ENCODE results near the gene ELAVL1. TPM values are rescaled to one million over a fixed set of nuclear protein-coding genes. Genes with fewer than 3 reads are reported as not detected.

ELAVL1 gene
- total RNA-seq, 1 donor from 2014 or later, result 107 TPM

DNA sequence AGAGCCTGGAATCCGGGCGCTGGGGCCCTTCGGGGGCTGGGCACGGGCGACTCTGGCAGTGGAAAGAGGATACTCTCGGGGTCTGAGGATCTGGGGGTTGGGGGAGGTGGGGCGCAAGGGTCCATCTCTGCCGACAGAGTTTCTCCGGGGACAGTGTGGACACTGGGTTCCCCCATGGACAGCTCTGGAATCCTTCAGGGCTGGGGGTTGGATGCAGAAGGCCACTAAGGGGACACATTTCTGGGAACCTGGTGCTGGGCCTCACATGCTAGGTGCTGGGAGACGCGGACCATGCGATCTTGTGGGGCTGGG, 88.5 kb downstream of the ELAVL1 start:
- H3K4me3 ChIP-seq (ENCODE audit: insufficient read depth, low read depth, low read length), result no peak overlapping the region
- Mint-ChIP-seq H3K27me3 (ENCODE audit: low read depth, unreplicated experiment) (peaks cover 13% of the 10 kb centered on the region), H3K27ac (ENCODE audit: unreplicated experiment) (peak overlapping the region; percentile 41), H3K9me3 (ENCODE audit: unreplicated experiment) (no peaks in the 10 kb centered on the region), H3K4me3 (ENCODE audit: unreplicated experiment) (peak overlapping the region; percentile 83), H3K4me1 (ENCODE audit: low read depth, unreplicated experiment) (peaks cover 3% of the 10 kb centered on the region), H3K36me3 (ENCODE audit: low read depth, unreplicated experiment) (no peaks in the 10 kb centered on the region)
- peaks cover 30% of the 10 kb centered on the region for H3K4me1 ChIP-seq (ENCODE audit: insufficient read depth, low read length)
- H3K9ac ChIP-seq (ENCODE audit: low read length), result no peak overlapping the region
- no peak overlapping the region for H3K27ac ChIP-seq (ENCODE audit: low read depth, low read length)
- H3K4me2 ChIP-seq (ENCODE audit: low read length), result peak overlapping the region; percentile 78
- H3K9me3 ChIP-seq (ENCODE audit: insufficient read depth, low read depth, low read length), result no peaks in the 10 kb centered on the region
- peaks cover 5% of the 10 kb centered on the region for H3K79me2 ChIP-seq (ENCODE audit: insufficient read depth, low read length)
- H4K20me1 ChIP-seq (ENCODE audit: insufficient read depth, low read length), result peaks cover 15% of the 10 kb centered on the region
- no peaks in the 10 kb centered on the region for H3K36me3 ChIP-seq (ENCODE audit: insufficient read depth, low read length)
- peaks cover 22% of the 10 kb centered on the region for H3K27me3 ChIP-seq (ENCODE audit: insufficient read depth, low read length)
- DNase-seq (ENCODE audit: low read depth) (no peak), FAIRE-seq (no peak)
- TF ChIP-seq, protein P1, sequence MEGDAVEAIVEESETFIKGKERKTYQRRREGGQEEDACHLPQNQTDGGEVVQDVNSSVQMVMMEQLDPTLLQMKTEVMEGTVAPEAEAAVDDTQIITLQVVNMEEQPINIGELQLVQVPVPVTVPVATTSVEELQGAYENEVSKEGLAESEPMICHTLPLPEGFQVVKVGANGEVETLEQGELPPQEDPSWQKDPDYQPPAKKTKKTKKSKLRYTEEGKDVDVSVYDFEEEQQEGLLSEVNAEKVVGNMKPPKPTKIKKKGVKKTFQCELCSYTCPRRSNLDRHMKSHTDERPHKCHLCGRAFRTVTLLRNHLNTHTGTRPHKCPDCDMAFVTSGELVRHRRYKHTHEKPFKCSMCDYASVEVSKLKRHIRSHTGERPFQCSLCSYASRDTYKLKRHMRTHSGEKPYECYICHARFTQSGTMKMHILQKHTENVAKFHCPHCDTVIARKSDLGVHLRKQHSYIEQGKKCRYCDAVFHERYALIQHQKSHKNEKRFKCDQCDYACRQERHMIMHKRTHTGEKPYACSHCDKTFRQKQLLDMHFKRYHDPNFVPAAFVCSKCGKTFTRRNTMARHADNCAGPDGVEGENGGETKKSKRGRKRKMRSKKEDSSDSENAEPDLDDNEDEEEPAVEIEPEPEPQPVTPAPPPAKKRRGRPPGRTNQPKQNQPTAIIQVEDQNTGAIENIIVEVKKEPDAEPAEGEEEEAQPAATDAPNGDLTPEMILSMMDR (IDR thresholded peaks at IDR 0.05; ENCODE audit: insufficient read depth, low read depth, low read length), result no peak
- TF ChIP-seq EZH2 (IDR thresholded peaks at IDR 0.05; ENCODE audit: insufficient read depth, low read length), result peak; percentile 85
- no peak overlapping the region for H2AFZ ChIP-seq (ENCODE audit: low read depth, low read length)

DNA sequence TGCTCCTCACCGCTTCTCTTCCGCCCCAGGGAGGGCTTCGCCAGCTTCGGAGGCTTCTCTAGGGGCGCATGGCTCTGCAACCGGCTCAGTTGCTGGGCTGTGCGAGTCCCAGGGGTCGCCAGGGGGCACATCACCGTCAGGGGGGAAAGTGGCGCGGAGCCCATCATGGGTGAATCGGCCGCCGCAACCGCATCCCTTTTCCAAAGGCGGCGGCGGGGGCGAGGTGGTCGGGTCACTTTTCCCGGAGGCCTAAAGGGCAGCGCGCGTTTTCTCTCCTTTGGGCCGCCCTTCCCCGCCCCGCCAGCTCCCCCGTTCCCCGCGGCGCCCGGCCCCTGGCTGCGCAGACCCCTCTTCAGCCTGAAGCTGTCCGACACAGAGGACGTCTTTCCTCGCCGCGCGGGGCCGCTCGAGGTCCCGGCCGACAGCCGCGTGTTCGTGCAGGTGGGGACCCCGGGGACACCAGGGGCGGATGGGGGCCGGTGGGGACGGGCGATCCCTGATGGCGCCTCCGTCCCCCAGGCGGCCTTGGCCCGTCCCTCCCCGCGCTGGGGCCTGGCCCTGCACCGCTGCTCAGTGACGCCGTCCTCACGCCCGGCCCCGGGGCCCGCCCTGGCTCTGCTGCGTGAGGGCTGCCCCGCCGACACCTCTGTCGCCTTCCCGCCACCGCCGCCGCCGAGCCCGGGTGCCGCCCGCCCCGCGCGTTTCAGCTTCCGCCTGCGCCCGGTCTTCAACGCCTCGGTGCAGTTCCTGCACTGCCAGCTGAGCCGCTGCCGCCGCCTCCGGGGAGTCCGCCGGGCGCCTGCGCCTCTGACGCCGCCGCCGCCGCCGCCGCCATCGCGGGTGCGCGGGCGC, 89.1 kb downstream of the ELAVL1 start:
- Histone ChIP-seq H3K9ac (ENCODE audit: low read length) (no peak overlapping the region), H3K4me1 (ENCODE audit: insufficient read depth, low read length) (peaks cover 25% of the 10 kb centered on the region), H3K4me3 (ENCODE audit: insufficient read depth, low read depth, low read length) (no peak overlapping the region), H3K9me3 (ENCODE audit: insufficient read depth, low read depth, low read length) (no peaks in the 10 kb centered on the region), H3K27me3 (ENCODE audit: insufficient read depth, low read length) (peaks cover 22% of the 10 kb centered on the region), H3K4me2 (ENCODE audit: low read length) (peak overlapping the region; percentile 78), H4K20me1 (ENCODE audit: insufficient read depth, low read length) (peaks cover 14% of the 10 kb centered on the region), H3K79me2 (ENCODE audit: insufficient read depth, low read length) (no peaks in the 10 kb centered on the region), H3K36me3 (ENCODE audit: insufficient read depth, low read length) (no peaks in the 10 kb centered on the region), H3K27ac (ENCODE audit: low read depth, low read length) (no peak overlapping the region), H2AFZ (ENCODE audit: low read depth, low read length) (no peak overlapping the region)
- Mint-ChIP-seq H3K27me3 (ENCODE audit: low read depth, unreplicated experiment) (peaks cover 13% of the 10 kb centered on the region), H3K9me3 (ENCODE audit: unreplicated experiment) (no peaks in the 10 kb centered on the region), H3K4me3 (ENCODE audit: unreplicated experiment) (no peak overlapping the region), H3K36me3 (ENCODE audit: low read depth, unreplicated experiment) (peaks cover 2% of the 10 kb centered on the region), H3K4me1 (ENCODE audit: low read depth, unreplicated experiment) (peaks cover 3% of the 10 kb centered on the region), H3K27ac (ENCODE audit: unreplicated experiment) (no peak overlapping the region)
- TF ChIP-seq, protein P1 (IDR thresholded peaks at IDR 0.05; ENCODE audit: insufficient read depth, low read depth, low read length), result no peak
- TF ChIP-seq EZH2 (IDR thresholded peaks at IDR 0.05; ENCODE audit: insufficient read depth, low read length), result peak; percentile 85
- DNase-seq (ENCODE audit: low read depth) (no peak), FAIRE-seq (no peak)
